G401 (cell line): ENCODE results near the gene YIPF3. TPM values are rescaled to one million over a fixed set of nuclear protein-coding genes. Genes with fewer than 3 reads are reported as not detected.

Source experiments
- DNase-seq: peaks from one replicate; pipeline ENCODE4 v3.0.0-alpha.2; 2015; ENCODE audit warnings: low spot score
- in situ Hi-C: cut with HindIII; loops from 2 replicates; pipeline ENCODE4 v1.10.0; 2016; ENCODE audit warnings: low sequenced_read_pairs, mixed read lengths
- total RNA-seq: library from RNA; depleted of rRNA; stranded (reverse); fragments of >200 nt; shearing (Covaris generic); gene quantifications from 2 replicates; pipeline ENCODE4 v1.2.3, GENCODE V29; 2014

Gene YIPF3
- total RNA-seq, 1 experiment from 2014 or later = 92.9 TPM

- in situ Hi-C loops = no loop called here
Observed at GRCh38 chr6:43495409-43495941, 21.3 kb downstream of the YIPF3 start.

DNA sequence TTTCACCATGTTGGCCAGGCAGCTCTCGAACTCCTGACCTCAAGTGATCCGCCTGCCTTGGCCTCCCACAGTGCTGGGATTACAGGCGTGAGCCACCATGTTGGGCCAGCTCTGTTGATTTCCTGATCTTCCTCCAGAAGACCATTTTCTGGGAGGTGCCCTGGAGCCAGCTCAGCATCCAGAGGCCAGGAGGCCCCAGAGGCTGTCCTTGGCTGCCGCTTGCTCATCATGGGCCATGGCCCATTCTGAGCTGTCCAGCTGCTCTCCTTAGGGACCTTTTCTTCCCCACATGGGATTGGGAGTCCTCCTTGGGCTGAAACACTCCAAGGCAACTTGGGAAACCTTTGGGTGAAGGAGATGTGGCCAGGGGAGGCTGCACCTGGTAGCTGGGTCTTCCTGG, 22.0 kb downstream of the YIPF3 start:
- no peak for DNase-seq
- in situ Hi-C loops = no loop called here

More at GRCh38 chr6:43495409-43495941, 21.3 kb downstream of the YIPF3 start:
- DNase-seq = no peak

GRCh38 chr6:43494321-43494720, 22.4 kb downstream of the YIPF3 start:
- no peak for DNase-seq

GRCh38 chr6:43493833-43494232, 22.9 kb downstream of the YIPF3 start:
- in situ Hi-C loops = no loop called here
- DNase-seq = no peak

More at GRCh38 chr6:43494321-43494720, 22.4 kb downstream of the YIPF3 start:
- in situ Hi-C loops = no loop called here

DNA sequence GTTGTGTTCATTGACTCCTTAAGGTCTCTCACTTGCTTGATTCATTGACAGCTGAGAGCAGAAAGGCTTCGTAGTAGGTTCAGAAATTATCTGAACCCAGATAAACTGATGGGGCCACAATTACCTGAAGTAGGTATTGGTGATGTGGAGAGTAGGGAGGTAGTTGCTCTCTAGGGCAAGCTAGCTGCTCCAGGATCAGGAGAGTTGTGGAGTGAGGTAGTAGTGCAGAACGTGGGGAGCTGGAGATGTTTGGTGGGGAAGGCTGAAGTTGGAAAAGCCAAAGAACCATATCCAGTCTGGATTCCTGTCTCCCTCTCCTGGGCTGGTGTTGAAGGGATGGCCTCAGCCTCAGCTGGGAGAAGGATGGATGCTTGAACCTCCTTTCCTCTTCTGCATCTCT, 23.5 kb downstream of the YIPF3 start:
- in situ Hi-C loops = no loop called here
- DNase-seq = no peak

DNA sequence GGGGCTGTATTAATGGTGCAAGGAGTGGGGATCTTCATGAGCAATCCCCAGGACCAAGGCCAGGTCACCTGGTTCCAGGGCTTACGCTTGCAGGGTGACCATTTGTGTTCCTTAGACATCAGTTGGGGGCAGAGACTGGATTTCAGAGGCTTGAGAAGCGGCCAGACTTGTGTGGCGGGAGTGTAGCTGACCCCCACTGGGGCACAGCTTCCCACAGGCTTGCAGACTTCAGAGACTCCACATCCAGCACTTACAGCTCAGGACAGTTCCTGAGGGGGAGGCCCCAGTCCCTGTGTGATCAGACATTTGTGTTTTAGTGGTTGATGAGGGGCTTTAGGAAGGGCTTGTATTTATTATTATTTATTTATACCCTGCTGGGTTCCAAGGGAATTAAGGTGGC, 24.1 kb downstream of the YIPF3 start:
- in situ Hi-C loops = no loop called here

GRCh38 chr6:43491750-43492661, 24.7 kb downstream of the YIPF3 start:
- in situ Hi-C loops = no loop called here
- DNase-seq = peak; percentile 31

More for the DNA sequence above, 24.1 kb downstream of the YIPF3 start:
- no peak for DNase-seq

- DNase-seq = no peak
- in situ Hi-C loops = no loop called here
Observed at GRCh38 chr6:43490523-43490939, 26.2 kb downstream of the YIPF3 start.

DNA sequence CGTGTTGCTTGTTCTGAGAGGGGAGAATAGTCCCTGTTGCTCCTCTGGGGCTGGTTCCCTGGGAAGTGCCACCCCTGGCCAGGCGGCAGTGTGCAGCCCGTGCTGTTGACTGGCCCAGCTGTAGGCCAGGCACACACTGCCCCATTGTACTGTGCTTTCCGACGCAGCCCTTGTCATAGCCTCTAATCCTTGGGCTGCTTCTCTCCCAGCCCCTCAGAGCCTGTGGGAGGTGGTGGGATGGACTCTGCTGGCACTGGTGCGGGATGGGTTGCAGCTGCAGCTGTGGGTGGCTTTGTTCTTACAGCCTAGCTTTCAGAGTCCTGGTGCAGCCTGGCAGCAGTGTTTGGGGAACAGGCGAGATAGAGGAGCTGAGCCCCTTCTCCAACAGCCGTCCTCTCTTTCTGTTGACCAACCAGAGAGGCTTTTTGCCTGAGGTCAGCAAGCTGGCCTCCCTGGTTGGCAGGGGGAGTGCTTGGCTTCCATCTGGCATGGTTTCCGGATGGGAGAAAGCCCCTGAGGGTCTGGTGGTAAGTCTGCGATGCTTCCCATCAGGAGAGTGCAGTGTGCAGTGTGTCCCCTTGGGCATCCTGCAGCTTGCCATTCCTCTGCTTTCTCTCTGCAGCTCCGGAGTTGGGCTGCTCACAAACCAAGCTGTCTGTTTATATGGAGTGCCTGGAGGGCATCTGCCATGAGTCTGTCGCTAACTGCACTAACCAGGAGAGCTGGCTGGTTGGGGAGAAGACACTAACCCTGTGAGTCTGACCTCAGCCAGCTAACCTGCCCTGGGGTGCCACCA, 27.3 kb downstream of the YIPF3 start:
- in situ Hi-C loops = no loop called here
- no peak for DNase-seq

- no peak for DNase-seq
- in situ Hi-C loops = no loop called here
Observed at GRCh38 chr6:43488667-43489276, 28.0 kb downstream of the YIPF3 start.

- in situ Hi-C loops = no loop called here
- no peak for DNase-seq
Observed at GRCh38 chr6:43481591-43482236, 35.0 kb downstream of the YIPF3 start.

- in situ Hi-C loops = no loop called here
- no peak for DNase-seq
Observed at GRCh38 chr6:43481075-43481474, 35.7 kb downstream of the YIPF3 start.

GRCh38 chr6:43478008-43478372, 38.7 kb downstream of the YIPF3 start:
- no peak for DNase-seq
- in situ Hi-C loops = no loop called here

- in situ Hi-C loops = no loop called here
- peak; percentile 96 for DNase-seq
Observed at GRCh38 chr6:43477235-43478007, 39.3 kb downstream of the YIPF3 start, which contains the start of gene TJAP1. Gene TJAP1 (plus strand): TSS chr6:43477570. CDS start chr6:43499002, 21,432 bp downstream.

DNA sequence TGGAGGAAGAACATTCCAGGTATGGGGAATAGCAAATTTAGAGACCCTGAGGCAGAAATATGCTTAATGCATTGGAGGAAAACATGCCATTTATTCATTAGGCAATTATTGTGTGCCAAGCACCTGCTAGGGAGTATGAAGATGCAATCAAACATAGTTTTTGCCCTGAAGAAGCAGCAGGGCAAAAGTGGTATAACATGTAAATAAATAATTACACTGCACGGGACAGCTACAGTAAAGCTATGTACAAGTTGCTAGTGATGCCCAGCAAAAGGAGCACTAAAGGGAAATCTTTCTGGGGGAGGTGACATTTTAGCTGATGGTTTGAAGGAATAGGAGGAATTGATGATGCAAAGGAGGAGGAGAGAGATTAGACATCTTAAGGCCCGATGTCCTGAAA, 40.0 kb downstream of the YIPF3 start:
- no peak for DNase-seq
- in situ Hi-C loops = no loop called here

DNA sequence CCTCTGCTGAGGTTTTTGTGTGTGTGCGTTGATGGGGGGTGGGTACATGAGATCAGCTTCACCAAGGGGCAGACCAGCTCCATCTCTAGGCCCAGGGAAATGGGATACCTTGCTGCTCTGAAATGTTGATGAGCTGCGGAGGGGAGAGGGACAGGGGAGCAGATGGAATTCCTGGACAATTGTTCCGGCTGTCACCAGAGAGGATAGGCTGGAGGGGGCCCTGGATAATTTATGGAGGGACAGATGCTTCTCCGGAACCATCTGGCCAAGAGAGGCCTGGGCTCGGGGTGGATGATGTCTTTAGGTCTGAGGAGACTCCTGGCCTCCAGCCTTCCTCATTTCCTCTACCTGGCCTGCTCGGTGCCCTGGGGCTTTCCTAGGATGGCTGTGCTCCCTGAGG, 41.2 kb downstream of the YIPF3 start:
- in situ Hi-C loops = no loop called here
- no peak for DNase-seq

- in situ Hi-C loops = no loop called here
- DNase-seq = no peak
Observed at GRCh38 chr6:43472515-43472914, 44.2 kb downstream of the YIPF3 start.

GRCh38 chr6:43471399-43471798, 45.3 kb downstream of the YIPF3 start:
- in situ Hi-C loops = no loop called here
- no peak for DNase-seq
